Panc1 (cell line): ENCODE results near the gene RPL36. TPM values are rescaled to one million over a fixed set of nuclear protein-coding genes. Genes with fewer than 3 reads are reported as not detected.

ENCODE experiments used
- ATAC-seq: fragments of 200-7000 bp; cut with Tn5 transposase; 2 replicates; pipeline ENCODE4 v1.9.1; 2020; ENCODE audit warnings: mild to moderate bottlenecking, moderate library complexity
- Bru-seq: library from RNA; stranded (reverse); fragments of 400-500 nt; gene quantifications from one replicate; lab custom pipeline; 2021; lab: Mats Ljungman, UMichigan
- BruChase-seq, 2 experiments: library from RNA; stranded (reverse); fragments of 400-500 nt; gene quantifications; one replicate each; lab custom pipeline; 2021; lab: Mats Ljungman, UMichigan
- BruUV-seq: library from RNA; stranded (reverse); fragments of 400-500 nt; replicated peaks from 2 replicates; lab custom pipeline; 2021; lab: Mats Ljungman, UMichigan
- CTCF ChIA-PET: fragments of 300-600 bp; sonication (Branson Sonifier 250); formaldehyde crosslinking; loops from one replicate; lab custom pipeline; 2022; ENCODE audit warnings: antibody characterized with exemption; lab: Charles Lee
- POLR2A ChIA-PET: fragments of 300-600 bp; sonication (Branson Sonifier 250); formaldehyde crosslinking; loops from one replicate; lab custom pipeline; 2022; ENCODE audit warnings: antibody characterized with exemption; lab: Charles Lee
- DNase-seq: peaks from one replicate; pipeline ENCODE4 v3.0.0-alpha.2; 2010; ENCODE audit warnings: low read depth, low spot score
- H3K27ac ChIP-seq: 2 replicates; pipeline ENCODE4 v1.5.1; 2011; ENCODE audit warnings: mild to moderate bottlenecking, low read length, inconsistent platforms
- H3K27me3 ChIP-seq: fragments of 200-500 bp; sonication (Bioruptor generic); 2 replicates; pipeline ENCODE4 v1.6.0; 2014; ENCODE audit warnings: low read length, inconsistent platforms; ENCODE audit not compliant: control insufficient read depth, insufficient read depth
- H3K36me3 ChIP-seq: fragments of 200-500 bp; sonication (Bioruptor generic); 2 replicates; pipeline ENCODE4 v1.5.1; 2014; ENCODE audit warnings: inconsistent platforms, mild to moderate bottlenecking, low read length, moderate library complexity; ENCODE audit not compliant: control insufficient read depth, insufficient read depth
- H3K4me1 ChIP-seq: 2 replicates; pipeline ENCODE4 v1.5.1; 2011; ENCODE audit warnings: inconsistent platforms, mild to moderate bottlenecking, low read length, moderate library complexity; ENCODE audit not compliant: control insufficient read depth, insufficient read depth
- H3K4me3 ChIP-seq, 2 experiments: 2 replicates each; pipeline ENCODE4 v1.5.1; 2011 to 2012; ENCODE audit warnings: low read depth in 2 of 2, low read length in 2 of 2, mild to moderate bottlenecking in 2 of 2, inconsistent platforms in 1 of 2, moderate library complexity in 1 of 2
- H3K9me3 ChIP-seq: fragments of 200-500 bp; sonication (Bioruptor generic); 2 replicates; pipeline ENCODE4 v1.5.1; 2014; ENCODE audit warnings: low read depth, mild to moderate bottlenecking, inconsistent platforms, low read length, moderate library complexity; ENCODE audit not compliant: control insufficient read depth, insufficient read depth
- CTCF ChIP-seq: fragments of 450-650 bp; IDR thresholded peaks from 2 replicates; pipeline ENCODE4 v1.5.1; 2017; ENCODE audit warnings: mild to moderate bottlenecking
- POLR2AphosphoS5 ChIP-seq: IDR thresholded peaks from 2 replicates; pipeline ENCODE4 v1.6.1; 2012; ENCODE audit warnings: mild to moderate bottlenecking, low read depth, low read length, moderate library complexity
- REST ChIP-seq, 2 experiments: IDR thresholded peaks; 2 replicates each; pipeline ENCODE4 v1.6.1; 2011 to 2012; ENCODE audit warnings: low read depth in 2 of 2, control low read depth in 1 of 2, low read length in 1 of 2, mild to moderate bottlenecking in 1 of 2, moderate library complexity in 1 of 2; ENCODE audit not compliant: insufficient read depth in 1 of 2
- SIN3A ChIP-seq: IDR thresholded peaks from 2 replicates; pipeline ENCODE4 v1.6.1; 2012; ENCODE audit warnings: low read depth, mild to moderate bottlenecking, low read length, moderate library complexity, borderline replicate concordance; ENCODE audit not compliant: insufficient read depth
- TCF7L2 ChIP-seq: IDR thresholded peaks from 2 replicates; pipeline ENCODE4 v1.6.1; 2011; ENCODE audit warnings: mild to moderate bottlenecking, low read depth, low read length, inconsistent platforms
- in situ Hi-C: cut with HindIII; loops from 2 replicates; pipeline ENCODE4 v1.10.0; 2016; ENCODE audit warnings: low sequenced_read_pairs, low pct_unique_long_range_greater_than_20kb
- intact Hi-C: fragments of 100-400 bp; cut with micrococcal nuclease; formaldehyde crosslinking; loops from one replicate; pipeline ENCODE4 v1.10.0; 2022; ENCODE audit not compliant: unreplicated experiment
- long read RNA-seq: library from polyadenylated mRNA; unstranded; transcript quantifications from one replicate; pipeline ENCODE4 v2.0.0, GENCODE V29; 2021; ENCODE audit not compliant: unreplicated experiment
- polyA plus RNA-seq: library from polyadenylated mRNA; unstranded; fragments of >200 nt; gene quantifications from one replicate; pipeline ENCODE4 v1.2.1, GENCODE V29; 2012; ENCODE audit warnings: missing spikeins; ENCODE audit not compliant: insufficient read length
- total RNA-seq: library from RNA; stranded (reverse); gene quantifications from one replicate; pipeline ENCODE4 v1.2.1, GENCODE V29; 2021; ENCODE audit not compliant: unreplicated experiment

The RPL36 gene
- total RNA-seq: 465 TPM
- polyA plus RNA-seq: 1,138 TPM
- Bru-seq, nascent RNA: percentile 74 among the genes with signal in this experiment
- percentile 64 among the genes with signal in this experiment for BruChase-seq, experiment 1, labeled RNA remaining after a 2-hour chase
- BruChase-seq, experiment 2, labeled RNA remaining after a 6-hour chase: percentile 70 among the genes with signal in this experiment
- long read RNA-seq, transcript RPL36-201 (4 exons, 707 nt): major isoform, 162 of 429 reads
- long read RNA-seq, transcript RPL36-202 (3 exons, 556 nt): minor isoform, 17 of 429 reads
- long read RNA-seq, partial matches to known transcripts: 241 of 429 reads
- long read RNA-seq, other reads (novel, unspliced or antisense): 6 of 429 reads

- no TSS peak for BruUV-seq
- H3K27ac ChIP-seq: peak within 1 kb of the TSS; percentile 90
- H3K9me3 ChIP-seq: no peaks in the 10 kb centered on the region
- H3K4me1 ChIP-seq: peaks cover 12% of the 10 kb centered on the region
- peaks cover 7% of the 10 kb centered on the region; the same call in 1 of the 2 replicates for H3K36me3 ChIP-seq
- peak; percentile 83 for DNase-seq
- in situ Hi-C loops (no loop called here), intact Hi-C loops (loop anchor here (10.0 kb wide), 1 partner anchor 104 kb away; the partner anchor contains the start of gene DUS3L)
- no peaks in the 10 kb centered on the region for H3K27me3 ChIP-seq
- H3K4me3 ChIP-seq: peak within 1 kb of the TSS; percentile 82 to 89
- ChIA-PET POLR2A (interaction anchor here (0.7 kb wide), 1 partner anchor 421 kb away, joined by 4 read pairs; no protein-coding TSS in a partner anchor), CTCF (interaction anchor here (0.7 kb wide), 1 partner anchor 103 kb away, joined by 5 read pairs; no protein-coding TSS in a partner anchor)
- TF ChIP-seq TCF7L2 (no peak), POLR2AphosphoS5 (peak; percentile 98), CTCF (peak; percentile 92), REST (IDR thresholded peaks at IDR 0.05; ENCODE audit: insufficient read depth in 1 of 2, low read depth in 2 of 2, low read length in 1 of 2) (no peak), SIN3A (peak; percentile 74; the same call in 1 of the 2 replicates)
- ATAC-seq: peak; percentile 62
These were observed at the start of gene RPL36 for GRCh38 chr19:5690125-5690954. Gene RPL36, plus strand, starts transcription at chr19:5690295. Its CDS starts 213 bp downstream, at chr19:5690508.

GRCh38 chr19:5641171-5641570, 48.9 kb upstream of the RPL36 start:
- ChIA-PET POLR2A (no interaction called here), CTCF (no interaction called here)
- Histone ChIP-seq H3K4me1 (no peaks in the 10 kb centered on the region), H3K4me3 (no peak overlapping the region), H3K36me3 (peaks cover 15% of the 10 kb centered on the region), H3K9me3 (no peaks in the 10 kb centered on the region), H3K27ac (no peak overlapping the region), H3K27me3 (no peaks in the 10 kb centered on the region)
- no peak for TF ChIP-seq POLR2AphosphoS5
- ATAC-seq (no peak), DNase-seq (no peak)
- intact Hi-C loops (no loop called here), in situ Hi-C loops (no loop called here)
- BruUV-seq: no TSS peak
